Cardiac muscle cell (in vitro differentiated cells and primary cell): ENCODE data around the gene GPX3. TPM values are rescaled to one million over a fixed set of nuclear protein-coding genes. Genes with fewer than 3 reads are reported as not detected.

ENCODE experiments used
- DNase-seq, 2 donors: peaks; one replicate each; pipeline versions ENCODE4 v3.0.0 to v3.0.0-alpha.2; 2010 to 2017; ENCODE audit warnings: low read depth in 1 of 2, low spot score in 1 of 2
- H3K27ac ChIP-seq: fragments of 200-600 bp; sonication (generic); 2 replicates; pipeline ENCODE4 v1.5.1; 2016
- H3K27me3 ChIP-seq: fragments of 200-600 bp; sonication (generic); 2 replicates; pipeline ENCODE4 v1.6.0; 2016; ENCODE audit warnings: control low read depth
- H3K36me3 ChIP-seq: fragments of 200-600 bp; sonication (generic); 2 replicates; pipeline ENCODE4 v1.5.1; 2016; ENCODE audit warnings: control low read depth
- H3K4me1 ChIP-seq: fragments of 200-600 bp; sonication (generic); 2 replicates; pipeline ENCODE4 v1.8.1; 2017; ENCODE audit warnings: low read depth, mild to moderate bottlenecking, mixed run types
- H3K4me3 ChIP-seq: fragments of 200-600 bp; sonication (generic); 2 replicates; pipeline ENCODE4 v1.5.1; 2016; ENCODE audit warnings: mild to moderate bottlenecking
- H3K9me3 ChIP-seq: fragments of 200-600 bp; sonication (generic); 2 replicates; pipeline ENCODE4 v1.5.1; 2017; ENCODE audit warnings: low read depth, mild to moderate bottlenecking, control low read depth
- polyA plus RNA-seq: library from polyadenylated mRNA; unstranded; fragments of >200 nt; fragmentation: Nextera tagmentation; extraction: Ambion mirVana; gene quantifications from 2 replicates; pipeline ENCODE4 v1.2.1, GENCODE V29; 2016
- total RNA-seq: library from RNA; depleted of rRNA; stranded (reverse); fragments of >200 nt; gene quantifications from 2 replicates; pipeline ENCODE4 v1.2.3, GENCODE V29; 2016
- TF ChIP-seq, protein P1 (sequence below): IDR thresholded peaks from 2 replicates; pipeline ENCODE4 v1.5.1; 2012; ENCODE audit warnings: low read depth, mild to moderate bottlenecking, low read length

Gene GPX3
- total and polyA plus RNA-seq, 2 experiments from 2014 or later, result 46.6 to 121 TPM

DNA sequence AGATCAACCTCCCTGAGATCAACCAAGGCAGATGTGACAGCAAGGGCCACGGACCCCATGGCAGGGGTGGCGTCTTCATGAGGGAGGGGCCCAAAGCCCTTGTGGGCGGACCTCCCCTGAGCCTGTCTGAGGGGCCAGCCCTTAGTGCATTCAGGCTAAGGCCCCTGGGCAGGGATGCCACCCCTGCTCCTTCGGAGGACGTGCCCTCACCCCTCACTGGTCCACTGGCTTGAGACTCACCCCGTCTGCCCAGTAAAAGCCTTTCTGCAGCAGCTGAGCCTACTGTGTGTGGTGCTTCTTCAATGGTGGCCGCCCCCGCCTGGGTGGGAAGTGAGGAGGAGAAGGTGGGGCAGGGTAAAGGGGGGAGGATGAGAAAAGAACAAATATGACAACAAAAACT, 8.3 kb downstream of the GPX3 start:
- H3K36me3 ChIP-seq, result peaks cover 36% of the 10 kb centered on the region
- TF ChIP-seq, protein P1, sequence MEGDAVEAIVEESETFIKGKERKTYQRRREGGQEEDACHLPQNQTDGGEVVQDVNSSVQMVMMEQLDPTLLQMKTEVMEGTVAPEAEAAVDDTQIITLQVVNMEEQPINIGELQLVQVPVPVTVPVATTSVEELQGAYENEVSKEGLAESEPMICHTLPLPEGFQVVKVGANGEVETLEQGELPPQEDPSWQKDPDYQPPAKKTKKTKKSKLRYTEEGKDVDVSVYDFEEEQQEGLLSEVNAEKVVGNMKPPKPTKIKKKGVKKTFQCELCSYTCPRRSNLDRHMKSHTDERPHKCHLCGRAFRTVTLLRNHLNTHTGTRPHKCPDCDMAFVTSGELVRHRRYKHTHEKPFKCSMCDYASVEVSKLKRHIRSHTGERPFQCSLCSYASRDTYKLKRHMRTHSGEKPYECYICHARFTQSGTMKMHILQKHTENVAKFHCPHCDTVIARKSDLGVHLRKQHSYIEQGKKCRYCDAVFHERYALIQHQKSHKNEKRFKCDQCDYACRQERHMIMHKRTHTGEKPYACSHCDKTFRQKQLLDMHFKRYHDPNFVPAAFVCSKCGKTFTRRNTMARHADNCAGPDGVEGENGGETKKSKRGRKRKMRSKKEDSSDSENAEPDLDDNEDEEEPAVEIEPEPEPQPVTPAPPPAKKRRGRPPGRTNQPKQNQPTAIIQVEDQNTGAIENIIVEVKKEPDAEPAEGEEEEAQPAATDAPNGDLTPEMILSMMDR, result no peak
- no peaks in the 10 kb centered on the region for H3K4me1 ChIP-seq
- H3K9me3 ChIP-seq, result no peaks in the 10 kb centered on the region
- no peaks in the 10 kb centered on the region for H3K27me3 ChIP-seq
- DNase-seq, result no peak
- no peak overlapping the region for H3K27ac ChIP-seq
- no peak overlapping the region for H3K4me3 ChIP-seq

DNA sequence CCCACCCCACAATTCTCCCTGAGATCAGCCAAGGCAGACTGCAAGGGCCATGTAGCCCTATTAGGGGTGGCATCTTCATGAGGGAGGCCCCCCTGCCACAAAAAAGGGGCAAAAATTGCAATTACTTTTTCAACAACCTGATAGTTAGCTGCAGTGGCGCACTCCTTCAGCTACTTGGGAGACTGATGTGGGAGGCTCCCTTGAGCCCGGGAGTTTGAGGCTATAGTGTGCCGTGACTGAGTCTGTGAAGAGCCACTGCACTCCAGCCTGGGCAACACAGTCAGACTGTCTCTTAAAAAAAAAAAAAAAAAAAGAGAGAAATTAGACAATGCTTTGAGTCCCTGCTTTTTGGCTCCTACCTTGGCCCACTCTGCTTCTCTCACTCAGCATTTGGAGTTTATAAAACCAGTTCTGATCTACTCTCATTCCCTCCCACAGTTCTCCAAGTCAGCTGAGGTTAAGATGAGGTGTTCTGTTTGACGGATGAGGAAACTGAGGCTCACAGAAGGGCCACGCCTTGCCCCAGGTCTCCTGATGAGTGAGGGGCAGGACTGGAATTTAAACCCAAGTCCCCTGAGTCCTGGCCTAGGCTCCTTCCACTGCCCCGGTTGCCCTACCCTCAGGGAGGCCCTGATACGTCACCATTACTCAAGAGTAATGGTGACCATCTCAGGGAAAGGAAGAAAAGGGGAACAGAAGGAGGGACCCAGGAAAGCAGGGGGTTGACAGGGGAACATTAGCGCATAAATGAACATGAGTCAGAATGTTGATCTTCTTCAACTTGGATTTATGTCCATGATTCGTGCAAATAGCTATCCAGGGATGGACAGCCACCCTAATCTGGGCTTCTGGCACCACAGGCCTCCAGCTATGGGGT, 9.0 kb downstream of the GPX3 start:
- Histone ChIP-seq H3K4me1 (no peaks in the 10 kb centered on the region), H3K27me3 (no peaks in the 10 kb centered on the region), H3K36me3 (peaks cover 36% of the 10 kb centered on the region), H3K4me3 (no peak overlapping the region), H3K27ac (no peak overlapping the region), H3K9me3 (no peaks in the 10 kb centered on the region)
- TF ChIP-seq, protein P1, result no peak
- DNase-seq, result no peak

DNA sequence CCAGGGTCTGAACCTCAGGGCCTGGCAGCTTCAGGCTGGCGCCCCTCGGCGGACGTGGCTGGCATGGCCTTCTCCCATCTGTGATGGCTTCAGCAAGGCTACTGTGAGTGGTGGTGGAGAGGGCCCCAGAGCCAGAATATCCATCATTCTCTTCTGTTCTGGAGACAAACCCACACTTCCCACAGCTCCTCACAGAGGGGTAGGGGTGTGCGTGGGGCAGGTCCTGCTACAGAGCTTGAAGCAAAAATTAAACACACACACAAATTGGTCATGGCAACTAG, 9.6 kb downstream of the GPX3 start:
- TF ChIP-seq, protein P1, result no peak
- no peaks in the 10 kb centered on the region for H3K27me3 ChIP-seq
- no peak overlapping the region for H3K27ac ChIP-seq
- no peak for DNase-seq
- no peak overlapping the region for H3K4me3 ChIP-seq
- H3K36me3 ChIP-seq, result peaks cover 38% of the 10 kb centered on the region
- no peaks in the 10 kb centered on the region for H3K4me1 ChIP-seq
- no peaks in the 10 kb centered on the region for H3K9me3 ChIP-seq

DNA sequence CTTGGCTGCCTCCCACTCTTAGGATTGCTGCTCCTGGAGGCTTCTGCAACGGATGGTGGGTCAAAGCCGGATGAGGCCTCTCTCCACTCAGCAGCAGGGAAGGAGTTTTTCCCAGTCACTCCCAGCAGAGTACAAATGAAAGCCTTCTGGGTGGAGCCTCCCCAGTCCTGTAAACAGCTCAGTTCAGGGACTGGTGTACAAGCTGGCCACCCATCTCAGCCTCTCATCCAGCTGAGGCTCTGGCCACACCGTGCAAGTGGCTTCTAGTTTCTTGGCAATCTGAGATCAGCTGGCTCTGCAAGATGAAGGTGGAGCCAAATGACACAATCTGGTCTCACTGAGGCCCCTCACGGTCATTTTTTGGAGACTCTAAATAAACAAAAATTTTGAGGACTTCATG, 10.0 kb downstream of the GPX3 start:
- Histone ChIP-seq H3K27ac (no peak overlapping the region), H3K36me3 (peaks cover 42% of the 10 kb centered on the region), H3K9me3 (no peaks in the 10 kb centered on the region), H3K4me3 (no peak overlapping the region), H3K4me1 (no peaks in the 10 kb centered on the region), H3K27me3 (no peaks in the 10 kb centered on the region)
- TF ChIP-seq, protein P1, result no peak
- DNase-seq, result no peak

DNA sequence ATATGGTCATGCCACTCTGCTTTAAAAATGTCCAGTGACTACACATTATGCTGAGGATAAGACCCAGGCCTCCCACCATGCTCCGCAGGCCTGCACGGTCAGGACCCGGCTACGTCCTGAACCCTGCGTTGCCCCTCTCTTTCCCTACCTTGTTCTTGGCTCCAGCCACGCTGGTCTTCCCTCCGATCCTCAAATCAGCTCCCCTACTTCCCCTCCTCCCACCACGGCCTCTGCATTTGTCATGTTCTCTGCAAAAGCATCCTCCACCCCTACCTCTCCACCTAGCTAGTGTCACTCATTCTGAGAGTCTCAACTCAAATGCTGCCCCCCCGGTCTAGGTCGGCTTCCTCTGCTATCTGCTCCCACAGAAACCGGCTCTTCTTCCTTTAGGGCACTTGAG, 11.2 kb downstream of the GPX3 start:
- H3K36me3 ChIP-seq, result peaks cover 54% of the 10 kb centered on the region
- H3K27ac ChIP-seq, result no peak overlapping the region
- TF ChIP-seq, protein P1, result no peak
- no peak for DNase-seq
- no peaks in the 10 kb centered on the region for H3K9me3 ChIP-seq
- no peak overlapping the region for H3K4me3 ChIP-seq
- no peaks in the 10 kb centered on the region for H3K27me3 ChIP-seq
- H3K4me1 ChIP-seq, result no peaks in the 10 kb centered on the region
